Fibroblast of the conjunctiva (primary cell): ENCODE data around the gene C4B.

ENCODE experiments used
- DNase-seq: peaks from one replicate; pipeline ENCODE4 v3.0.0-alpha.2; 2010; ENCODE audit warnings: low read depth

The C4B gene

DNA sequence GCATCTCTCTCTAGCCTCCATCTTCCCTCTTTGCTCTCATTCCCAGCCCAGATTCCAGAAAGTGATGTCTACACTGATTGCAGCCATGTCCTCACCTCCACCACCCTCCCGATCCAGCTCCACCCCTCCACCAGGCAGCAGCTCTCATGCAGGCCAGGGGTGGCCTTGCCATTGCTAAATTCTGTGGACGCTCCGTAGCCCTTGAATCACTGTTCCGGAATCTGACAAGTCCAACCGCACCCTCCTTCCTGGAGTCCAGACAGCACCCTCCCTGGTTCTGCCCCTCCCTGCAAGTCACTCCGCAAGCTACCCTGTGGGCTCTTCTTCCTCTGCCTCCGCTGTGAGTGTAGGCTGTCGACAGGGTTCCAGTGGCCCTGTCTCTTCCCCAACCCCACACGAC lies 68.3 kb downstream of the C4B start:
- peak; percentile 80 for DNase-seq

DNA sequence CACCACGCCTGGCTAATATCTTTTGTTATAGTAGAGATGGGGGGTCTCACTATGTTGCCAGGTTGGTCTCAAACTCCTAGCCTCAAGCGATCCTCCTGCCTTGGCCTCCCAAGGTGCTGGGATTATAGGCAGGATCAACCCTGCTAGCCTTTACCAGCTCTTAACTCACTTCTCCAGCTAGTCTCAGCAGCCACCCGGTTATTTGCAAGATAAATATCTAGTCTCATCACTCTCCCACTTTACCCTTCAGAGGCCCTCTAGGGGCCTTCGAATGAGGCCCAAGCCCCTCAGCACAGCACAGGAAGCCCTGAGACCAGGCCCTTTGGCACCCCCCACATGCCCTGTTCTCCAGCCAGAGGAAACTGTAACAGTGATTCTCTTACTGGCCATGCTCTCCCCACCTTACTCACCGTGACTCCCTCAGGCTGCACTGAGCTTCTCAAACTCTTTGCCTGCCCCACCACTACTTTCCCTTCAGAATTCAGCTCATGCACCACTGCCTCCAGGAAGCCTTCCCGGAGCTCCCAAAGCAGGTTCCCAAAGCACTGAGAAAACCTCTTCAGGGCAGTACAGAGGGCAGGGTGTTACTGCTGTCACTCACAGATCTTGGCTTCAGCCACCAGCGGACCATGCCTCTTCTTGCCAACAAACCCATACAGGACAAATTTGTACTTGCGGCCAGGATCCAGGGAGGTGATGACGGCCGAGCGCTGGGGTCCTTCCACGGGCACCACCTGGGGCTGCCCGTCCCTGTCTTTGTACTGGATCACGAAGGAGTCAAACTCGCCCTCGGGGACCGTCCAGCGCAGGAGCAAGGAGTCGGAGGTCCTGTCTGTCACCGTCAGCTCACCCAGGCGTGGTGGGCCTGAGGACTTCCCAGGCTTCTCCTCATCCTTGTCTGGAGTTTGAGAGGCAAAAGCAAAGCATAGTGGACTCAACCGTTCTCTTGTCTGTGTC lies 69.5 kb downstream of the C4B start:
- DNase-seq: no peak

DNA sequence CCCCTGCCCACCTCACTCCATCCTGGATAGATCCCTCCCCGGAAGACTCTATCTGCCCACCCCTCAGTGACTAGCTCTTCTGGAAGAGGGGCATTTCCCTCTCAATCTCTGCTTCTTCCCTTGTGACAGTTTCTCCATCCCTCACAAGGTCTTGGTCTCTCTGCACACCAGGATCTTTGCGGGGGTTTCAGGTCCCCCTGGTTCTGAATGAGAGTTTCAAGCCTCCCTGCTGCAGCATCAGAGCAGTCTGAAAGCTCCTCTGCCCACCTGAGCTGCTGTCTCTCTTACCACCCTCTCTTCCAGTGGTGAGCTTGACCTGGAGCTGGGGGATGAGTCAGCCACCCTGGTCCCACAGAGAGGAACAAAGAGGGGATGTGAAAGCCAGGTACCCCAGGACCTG lies 70.2 kb downstream of the C4B start:
- DNase-seq: no peak
